HuH-7 (cell line): ENCODE results near the gene RGS7.
"Not testable (repeated sequence)": the region's sequence is repeated elsewhere in the genome, so short reads cannot be mapped to it uniquely, and the experiment has no call there.

Source experiments
- DNase-seq: peaks from one replicate; pipeline ENCODE4 v3.0.0; 2011; ENCODE audit warnings: low spot score

Gene RGS7

GRCh38 chr1:241271427-241271826 is 85.6 kb downstream of the RGS7 start:
- no peak for DNase-seq

- no peak for DNase-seq
These were observed 87.0 kb downstream of the RGS7 start for GRCh38 chr1:241270016-241270415.

- peak; percentile 56 for DNase-seq
These were observed 87.9 kb downstream of the RGS7 start for GRCh38 chr1:241269116-241269515.

GRCh38 chr1:241266121-241266520 is 90.9 kb downstream of the RGS7 start:
- DNase-seq, result no peak

- DNase-seq, result no peak
These were observed 91.6 kb downstream of the RGS7 start for GRCh38 chr1:241265428-241265827.

- no peak for DNase-seq
These were observed 93.7 kb downstream of the RGS7 start for GRCh38 chr1:241263346-241263745.

- no peak for DNase-seq
These were observed 103.5 kb downstream of the RGS7 start for GRCh38 chr1:241253471-241253870.

- DNase-seq, result no peak
These were observed 106.5 kb downstream of the RGS7 start for GRCh38 chr1:241250465-241250864.

GRCh38 chr1:241240069-241240468 is 116.9 kb downstream of the RGS7 start:
- no peak for DNase-seq

GRCh38 chr1:241237873-241238272 is 119.1 kb downstream of the RGS7 start:
- no peak for DNase-seq

GRCh38 chr1:241235256-241235897 is 121.6 kb downstream of the RGS7 start:
- DNase-seq, result no peak

- DNase-seq, result no peak
These were observed 127.3 kb downstream of the RGS7 start for GRCh38 chr1:241229711-241230110.

- no peak for DNase-seq
These were observed 127.8 kb downstream of the RGS7 start for GRCh38 chr1:241229216-241229615.

GRCh38 chr1:241228339-241228738 is 128.7 kb downstream of the RGS7 start:
- no peak for DNase-seq

GRCh38 chr1:241225741-241226140 is 131.3 kb downstream of the RGS7 start:
- no peak for DNase-seq

- not testable (repeated sequence) for DNase-seq
These were observed 132.8 kb downstream of the RGS7 start for GRCh38 chr1:241224189-241224588.

GRCh38 chr1:241222813-241223212 is 134.2 kb downstream of the RGS7 start:
- DNase-seq, result not testable (repeated sequence)

GRCh38 chr1:241221319-241221718 is 135.7 kb downstream of the RGS7 start:
- DNase-seq, result no peak

- DNase-seq, result not testable (repeated sequence)
These were observed 136.1 kb downstream of the RGS7 start for GRCh38 chr1:241220913-241221312.

GRCh38 chr1:241219449-241219848 is 137.6 kb downstream of the RGS7 start:
- peak; percentile 28 for DNase-seq

GRCh38 chr1:241217516-241217915 is 139.5 kb downstream of the RGS7 start:
- DNase-seq, result no peak

GRCh38 chr1:241215683-241216082 is 141.3 kb downstream of the RGS7 start:
- no peak for DNase-seq

GRCh38 chr1:241215203-241215602 is 141.8 kb downstream of the RGS7 start:
- DNase-seq, result no peak

GRCh38 chr1:241213139-241213538 is 143.9 kb downstream of the RGS7 start:
- DNase-seq, result no peak
